Activated CD4-positive, alpha-beta memory T cell treated with anti-CD3 and anti-CD28 coated beads, Interleukin-2, amount 10 ng/mL, durations not matched to agents 7 days and 5 days (primary cell): Measurements from ENCODE around the gene ZNF211. TPM values are rescaled to one million over a fixed set of nuclear protein-coding genes. Genes with fewer than 3 reads are reported as not detected.
A peak's percentile ranks its signal among the peaks of the same experiment; 100 is the strongest.

Source experiments
- CTCF ChIA-PET: fragments of 350-600 bp; sonication (Branson Sonifier 250); formaldehyde crosslinking; loops from one replicate; lab custom pipeline; 2021; ENCODE audit warnings: antibody characterized with exemption, inconsistent platforms; lab: Charles Lee
- POLR2A ChIA-PET: fragments of 350-600 bp; sonication (Branson Sonifier 250); formaldehyde crosslinking; loops from one replicate; lab custom pipeline; 2021; ENCODE audit warnings: antibody characterized with exemption; lab: Charles Lee
- DNase-seq: peaks from one replicate; pipeline ENCODE4 v3.0.0-alpha.2; 2020
- H3K27ac Mint-ChIP-seq: one replicate; pipeline ENCODE4 v1.8.0; 2021; ENCODE audit warnings: mild to moderate bottlenecking, mixed read lengths
- H3K27me3 Mint-ChIP-seq: one replicate; pipeline ENCODE4 v1.8.0; 2021; ENCODE audit warnings: mixed read lengths
- H3K36me3 Mint-ChIP-seq: one replicate; pipeline ENCODE4 v1.8.0; 2021; ENCODE audit warnings: low read depth, mixed read lengths
- H3K4me1 Mint-ChIP-seq: one replicate; pipeline ENCODE4 v1.8.0; 2021; ENCODE audit warnings: mixed read lengths
- H3K4me3 Mint-ChIP-seq: one replicate; pipeline ENCODE4 v1.8.0; 2021; ENCODE audit warnings: mild to moderate bottlenecking, mixed read lengths
- H3K9me3 Mint-ChIP-seq: one replicate; pipeline ENCODE4 v1.8.0; 2021; ENCODE audit warnings: mixed read lengths
- total RNA-seq, 2 experiments: library from RNA; stranded (reverse); gene quantifications; one replicate each; pipeline ENCODE4 v1.2.3, GENCODE V29; 2021

Gene ZNF211
- total RNA-seq, 2 experiments from 2014 or later: 17.8 to 20.4 TPM

GRCh38 chr19:57633832-57634131 lies 814 bp downstream of the ZNF211 start:
- peak overlapping the region; percentile 75 for H3K27ac Mint-ChIP-seq
- H3K4me1 Mint-ChIP-seq: peaks cover 19% of the 10 kb centered on the region
- H3K4me3 Mint-ChIP-seq: peak overlapping the region; percentile 93
- DNase-seq: no peak
- no peaks in the 10 kb centered on the region for H3K27me3 Mint-ChIP-seq
- ChIA-PET POLR2A (interaction anchor here (0.7 to 2.2 kb wide), 8 partner anchors 18 to 369 kb away, joined by 3 to 13 read pairs (median 4); partner anchors contain the start of genes ZNF134, ZNF550, ZNF551 and ZNF552), CTCF (interaction anchor here (1.5 kb wide), 1 partner anchor 48 kb away, joined by 9 read pairs; the partner anchor contains the start of gene ZNF551)
- H3K9me3 Mint-ChIP-seq: peaks cover 39% of the 10 kb centered on the region
- H3K36me3 Mint-ChIP-seq: peaks cover 51% of the 10 kb centered on the region

- Mint-ChIP-seq H3K4me1 (peaks cover 19% of the 10 kb centered on the region), H3K9me3 (peaks cover 58% of the 10 kb centered on the region), H3K27me3 (no peaks in the 10 kb centered on the region), H3K4me3 (no peak overlapping the region), H3K27ac (no peak overlapping the region), H3K36me3 (peaks cover 82% of the 10 kb centered on the region)
- CTCF ChIA-PET: interaction anchor here (1.5 kb wide), 1 partner anchor 44 kb away, joined by 4 read pairs; the partner anchor contains the start of gene ZNF551
- POLR2A ChIA-PET: interaction anchor here (1.1 kb wide), 1 partner anchor 45 kb away, joined by 6 read pairs; no protein-coding TSS in a partner anchor
- no peak for DNase-seq
Observed at GRCh38 chr19:57637379-57637778, 4.4 kb downstream of the ZNF211 start.

GRCh38 chr19:57641715-57642234 lies 8.8 kb downstream of the ZNF211 start:
- POLR2A ChIA-PET: no interaction called here

GRCh38 chr19:57642396-57643046 lies 9.6 kb downstream of the ZNF211 start:
- H3K27ac Mint-ChIP-seq: no peak overlapping the region
- no peak for DNase-seq
- H3K36me3 Mint-ChIP-seq: peaks cover 58% of the 10 kb centered on the region
- no peaks in the 10 kb centered on the region for H3K4me1 Mint-ChIP-seq
- no peak overlapping the region for H3K4me3 Mint-ChIP-seq
- peaks cover 63% of the 10 kb centered on the region for H3K9me3 Mint-ChIP-seq
- CTCF ChIA-PET: no interaction called here
- POLR2A ChIA-PET: no interaction called here
- no peaks in the 10 kb centered on the region for H3K27me3 Mint-ChIP-seq

More at GRCh38 chr19:57641715-57642234, 8.8 kb downstream of the ZNF211 start:
- no peaks in the 10 kb centered on the region for H3K4me1 Mint-ChIP-seq
- H3K36me3 Mint-ChIP-seq: peaks cover 65% of the 10 kb centered on the region
- peaks cover 70% of the 10 kb centered on the region for H3K9me3 Mint-ChIP-seq
- no peaks in the 10 kb centered on the region for H3K27me3 Mint-ChIP-seq
- DNase-seq: no peak
- H3K4me3 Mint-ChIP-seq: no peak overlapping the region
- H3K27ac Mint-ChIP-seq: no peak overlapping the region
- CTCF ChIA-PET: interaction anchor here (0.6 kb wide), 1 partner anchor 1475 kb away, joined by 4 read pairs; no protein-coding TSS in a partner anchor

- Mint-ChIP-seq H3K9me3 (peaks cover 62% of the 10 kb centered on the region), H3K36me3 (peaks cover 46% of the 10 kb centered on the region), H3K4me3 (no peak overlapping the region), H3K4me1 (no peaks in the 10 kb centered on the region), H3K27ac (no peak overlapping the region), H3K27me3 (no peaks in the 10 kb centered on the region)
- DNase-seq: no peak
- ChIA-PET POLR2A (no interaction called here), CTCF (no interaction called here)
Observed at GRCh38 chr19:57643734-57644133, 10.8 kb downstream of the ZNF211 start.

GRCh38 chr19:57648331-57649003 lies 15.5 kb downstream of the ZNF211 start:
- H3K4me1 Mint-ChIP-seq: peaks cover 9% of the 10 kb centered on the region
- no peaks in the 10 kb centered on the region for H3K27me3 Mint-ChIP-seq
- ChIA-PET CTCF (no interaction called here), POLR2A (no interaction called here)
- H3K4me3 Mint-ChIP-seq: no peak overlapping the region
- H3K27ac Mint-ChIP-seq: no peak overlapping the region
- H3K9me3 Mint-ChIP-seq: peaks cover 48% of the 10 kb centered on the region
- peaks cover 8% of the 10 kb centered on the region for H3K36me3 Mint-ChIP-seq
- DNase-seq: no peak

- Mint-ChIP-seq H3K36me3 (peaks cover 15% of the 10 kb centered on the region), H3K4me1 (peaks cover 9% of the 10 kb centered on the region), H3K4me3 (no peak overlapping the region), H3K27ac (no peak overlapping the region), H3K9me3 (peaks cover 61% of the 10 kb centered on the region), H3K27me3 (no peaks in the 10 kb centered on the region)
- DNase-seq: no peak
- ChIA-PET CTCF (no interaction called here), POLR2A (no interaction called here)
Observed at GRCh38 chr19:57651654-57651996, 18.7 kb downstream of the ZNF211 start.

GRCh38 chr19:57653689-57654088 lies 20.7 kb downstream of the ZNF211 start:
- POLR2A ChIA-PET: no interaction called here
- peaks cover 15% of the 10 kb centered on the region for H3K36me3 Mint-ChIP-seq
- H3K27me3 Mint-ChIP-seq: no peaks in the 10 kb centered on the region
- no peak for DNase-seq
- peaks cover 9% of the 10 kb centered on the region for H3K4me1 Mint-ChIP-seq
- peaks cover 57% of the 10 kb centered on the region for H3K9me3 Mint-ChIP-seq
- no peak overlapping the region for H3K4me3 Mint-ChIP-seq
- CTCF ChIA-PET: no interaction called here
- no peak overlapping the region for H3K27ac Mint-ChIP-seq

GRCh38 chr19:57655443-57655842 lies 22.5 kb downstream of the ZNF211 start:
- no peaks in the 10 kb centered on the region for H3K27me3 Mint-ChIP-seq
- H3K9me3 Mint-ChIP-seq: peaks cover 56% of the 10 kb centered on the region
- ChIA-PET CTCF (no interaction called here), POLR2A (no interaction called here)
- no peak overlapping the region for H3K4me3 Mint-ChIP-seq
- no peak overlapping the region for H3K27ac Mint-ChIP-seq
- H3K4me1 Mint-ChIP-seq: peaks cover 9% of the 10 kb centered on the region
- peaks cover 15% of the 10 kb centered on the region for H3K36me3 Mint-ChIP-seq
- DNase-seq: no peak

GRCh38 chr19:57656346-57656745 lies 23.4 kb downstream of the ZNF211 start:
- ChIA-PET CTCF (interaction anchor here (0.6 kb wide), 1 partner anchor 78 kb away, joined by 3 read pairs; the partner anchor contains the start of gene ZNF416), POLR2A (no interaction called here)
- Mint-ChIP-seq H3K36me3 (peaks cover 14% of the 10 kb centered on the region), H3K27me3 (peaks cover 3% of the 10 kb centered on the region), H3K9me3 (peaks cover 54% of the 10 kb centered on the region), H3K4me1 (peaks cover 7% of the 10 kb centered on the region), H3K27ac (no peak overlapping the region), H3K4me3 (no peak overlapping the region)
- DNase-seq: no peak

GRCh38 chr19:57664269-57665127 lies 31.5 kb downstream of the ZNF211 start:
- no peak for DNase-seq
- H3K4me3 Mint-ChIP-seq: peak overlapping the region; percentile 65
- peaks cover 13% of the 10 kb centered on the region for H3K27me3 Mint-ChIP-seq
- ChIA-PET CTCF (interaction anchor here (1.3 kb wide), 2 partner anchors 14 to 17 kb away, joined by 3 read pairs; partner anchors contain the start of gene ZNF551), POLR2A (no interaction called here)
- H3K27ac Mint-ChIP-seq: no peak overlapping the region
- H3K9me3 Mint-ChIP-seq: peaks cover 11% of the 10 kb centered on the region
- H3K4me1 Mint-ChIP-seq: peaks cover 1% of the 10 kb centered on the region
- H3K36me3 Mint-ChIP-seq: no peaks in the 10 kb centered on the region

- CTCF ChIA-PET: interaction anchor here (0.5 to 1.3 kb wide), 2 partner anchors 15 to 45 kb away, joined by 3 to 4 read pairs; no protein-coding TSS in a partner anchor
- Mint-ChIP-seq H3K4me1 (peaks cover 1% of the 10 kb centered on the region), H3K4me3 (no peak overlapping the region), H3K9me3 (peaks cover 6% of the 10 kb centered on the region), H3K27ac (no peak overlapping the region), H3K27me3 (peaks cover 13% of the 10 kb centered on the region), H3K36me3 (no peaks in the 10 kb centered on the region)
- no peak for DNase-seq
- POLR2A ChIA-PET: no interaction called here
Observed at GRCh38 chr19:57665261-57665806, 32.4 kb downstream of the ZNF211 start.
